GM18519 (cell line): ENCODE results near the gene LCE2B.

Source experiments
- ATAC-seq: cut with Tn5 transposase; IDR thresholded peaks from one replicate; pipeline ENCODE4 v1.9.1; 2021; ENCODE audit warnings: mild to moderate bottlenecking, moderate library complexity; ENCODE audit not compliant: unreplicated experiment, low FRiP score

The LCE2B gene

GRCh38 chr1:152728986-152729385 lies 43.1 kb downstream of the LCE2B start:
- ATAC-seq = no peak

GRCh38 chr1:152735648-152736047 lies 49.7 kb downstream of the LCE2B start:
- ATAC-seq = no peak
